ENCODE results near the gene LMOD2.

The LMOD2 gene

GRCh38 chr7:123662755-123663154 is 7.1 kb downstream of the LMOD2 start:
- no peak for DNase-seq (ENCODE audit: low read depth, low spot score)
- H3K4me3 ChIP-seq (ENCODE audit: low read depth, low read length), result no peak overlapping the region
- TF ChIP-seq, protein P1, sequence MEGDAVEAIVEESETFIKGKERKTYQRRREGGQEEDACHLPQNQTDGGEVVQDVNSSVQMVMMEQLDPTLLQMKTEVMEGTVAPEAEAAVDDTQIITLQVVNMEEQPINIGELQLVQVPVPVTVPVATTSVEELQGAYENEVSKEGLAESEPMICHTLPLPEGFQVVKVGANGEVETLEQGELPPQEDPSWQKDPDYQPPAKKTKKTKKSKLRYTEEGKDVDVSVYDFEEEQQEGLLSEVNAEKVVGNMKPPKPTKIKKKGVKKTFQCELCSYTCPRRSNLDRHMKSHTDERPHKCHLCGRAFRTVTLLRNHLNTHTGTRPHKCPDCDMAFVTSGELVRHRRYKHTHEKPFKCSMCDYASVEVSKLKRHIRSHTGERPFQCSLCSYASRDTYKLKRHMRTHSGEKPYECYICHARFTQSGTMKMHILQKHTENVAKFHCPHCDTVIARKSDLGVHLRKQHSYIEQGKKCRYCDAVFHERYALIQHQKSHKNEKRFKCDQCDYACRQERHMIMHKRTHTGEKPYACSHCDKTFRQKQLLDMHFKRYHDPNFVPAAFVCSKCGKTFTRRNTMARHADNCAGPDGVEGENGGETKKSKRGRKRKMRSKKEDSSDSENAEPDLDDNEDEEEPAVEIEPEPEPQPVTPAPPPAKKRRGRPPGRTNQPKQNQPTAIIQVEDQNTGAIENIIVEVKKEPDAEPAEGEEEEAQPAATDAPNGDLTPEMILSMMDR (IDR thresholded peaks at IDR 0.05; ENCODE audit: insufficient read depth, low read length, missing control alignments), result no peak
- ChIA-PET CTCF (interaction anchor here (1.2 kb wide), 1 partner anchor 20 kb away, joined by 3 read pairs; no protein-coding TSS in a partner anchor), POLR2A (no interaction called here)

DNA sequence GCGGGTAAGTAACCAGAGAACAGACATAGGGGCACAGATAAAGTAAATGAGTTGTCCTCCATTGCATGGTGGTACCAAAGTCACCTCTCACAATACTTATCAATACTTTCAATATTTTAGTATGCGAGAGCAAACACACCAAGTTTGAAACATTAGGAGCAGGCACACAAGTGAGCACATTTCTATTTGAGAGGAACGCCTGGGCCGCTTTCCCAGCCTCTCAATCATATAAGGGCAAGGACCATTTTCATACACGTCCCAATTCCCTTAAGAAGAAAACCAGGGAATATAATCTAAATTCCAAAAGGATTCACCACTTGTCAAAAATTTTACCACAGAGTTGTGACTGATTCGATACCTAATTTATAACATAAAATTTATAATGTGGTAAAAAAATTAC is 7.5 kb downstream of the LMOD2 start:
- TF ChIP-seq, protein P1 (IDR thresholded peaks at IDR 0.05; ENCODE audit: insufficient read depth, low read length, missing control alignments), result no peak
- ChIA-PET CTCF (interaction anchor here (1.2 kb wide), 1 partner anchor 19 kb away, joined by 3 read pairs; no protein-coding TSS in a partner anchor), POLR2A (no interaction called here)
- no peak overlapping the region for H3K4me3 ChIP-seq (ENCODE audit: low read depth, low read length)
- no peak for DNase-seq (ENCODE audit: low read depth, low spot score)

GRCh38 chr7:123665157-123665556 is 9.5 kb downstream of the LMOD2 start:
- CTCF ChIA-PET, result no interaction called here
- POLR2A ChIA-PET, result no interaction called here
- DNase-seq (ENCODE audit: low read depth, low spot score), result no peak

GRCh38 chr7:123665896-123666295 is 10.2 kb downstream of the LMOD2 start:
- ChIA-PET CTCF (interaction anchor here (1.9 kb wide), 1 partner anchor 16 kb away, joined by 7 read pairs; no protein-coding TSS in a partner anchor), POLR2A (no interaction called here)
- H3K4me3 ChIP-seq (ENCODE audit: low read depth, low read length), result no peak overlapping the region
- no peak for DNase-seq (ENCODE audit: low read depth, low spot score)
- TF ChIP-seq, protein P1 (IDR thresholded peaks at IDR 0.05; ENCODE audit: insufficient read depth, low read length, missing control alignments), result no peak

More at GRCh38 chr7:123665157-123665556, 9.5 kb downstream of the LMOD2 start:
- TF ChIP-seq, protein P1 (IDR thresholded peaks at IDR 0.05; ENCODE audit: insufficient read depth, low read length, missing control alignments), result no peak
- H3K4me3 ChIP-seq (ENCODE audit: low read depth, low read length), result no peak overlapping the region

- CTCF ChIA-PET, result interaction anchor here (1.9 kb wide), 1 partner anchor 16 kb away, joined by 7 read pairs; no protein-coding TSS in a partner anchor
- TF ChIP-seq, protein P1 (IDR thresholded peaks at IDR 0.05; ENCODE audit: insufficient read depth, low read length, missing control alignments), result no peak
- POLR2A ChIA-PET, result no interaction called here
- H3K4me3 ChIP-seq (ENCODE audit: low read depth, low read length), result no peak overlapping the region
- no peak for DNase-seq (ENCODE audit: low read depth, low spot score)
Measured at GRCh38 chr7:123666492-123666891, 10.8 kb downstream of the LMOD2 start.

GRCh38 chr7:123669485-123669884 is 13.8 kb downstream of the LMOD2 start:
- ChIA-PET CTCF (interaction anchor here (1.0 kb wide), 2 partner anchors 175 to 196 kb away, joined by 3 read pairs; no protein-coding TSS in a partner anchor), POLR2A (no interaction called here)
- H3K4me3 ChIP-seq (ENCODE audit: low read depth, low read length), result no peak overlapping the region
- TF ChIP-seq, protein P1 (IDR thresholded peaks at IDR 0.05; ENCODE audit: insufficient read depth, low read length, missing control alignments), result no peak
- no peak for DNase-seq (ENCODE audit: low read depth, low spot score)

Data from AG04449 (cell line).